Astrocyte of the hippocampus (primary cell): ENCODE measurements around the gene C16orf86.
"Not testable (repeated sequence)": the region's sequence is repeated elsewhere in the genome, so short reads cannot be mapped to it uniquely, and the experiment has no call there.

Experiments used
- DNase-seq: peaks from one replicate; pipeline ENCODE4 v3.0.0; 2011; ENCODE audit warnings: low read depth, low spot score

Gene C16orf86

DNA sequence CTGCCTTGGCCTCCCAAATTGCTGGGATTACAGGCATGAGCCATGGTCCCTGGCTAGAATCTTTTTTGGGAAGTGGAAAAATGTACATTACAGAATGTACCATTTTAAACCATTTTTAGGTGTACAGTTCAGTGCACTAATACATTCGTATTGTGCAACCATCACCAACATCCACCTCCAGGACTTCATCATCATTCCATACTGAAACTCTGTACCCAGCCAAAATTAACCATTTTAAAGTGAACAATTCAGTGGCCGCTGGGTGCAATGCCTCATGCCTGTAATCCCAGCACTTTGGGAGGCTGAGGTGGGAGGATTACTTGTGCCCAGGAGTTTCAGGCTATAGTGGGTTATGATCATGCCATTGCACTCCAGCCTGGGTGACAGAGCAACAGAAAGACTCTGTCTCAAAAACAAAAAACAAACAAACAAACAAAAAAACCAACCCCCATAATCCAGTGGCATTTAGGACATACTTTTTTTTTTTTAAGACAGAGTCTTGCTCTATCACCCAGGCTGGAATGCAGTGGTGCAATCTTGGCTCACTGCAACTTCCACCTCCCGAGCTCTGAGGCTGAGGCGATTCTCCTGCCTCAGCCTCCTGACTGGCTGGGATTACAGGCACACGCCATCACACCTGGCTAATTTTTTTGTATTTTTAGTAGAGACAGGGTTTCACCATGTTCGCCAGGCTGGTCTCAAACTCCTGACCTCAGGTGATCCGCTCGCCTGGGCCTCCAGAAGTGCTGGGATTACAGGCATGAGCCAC is 27.1 kb downstream of the C16orf86 start:
- DNase-seq: not testable (repeated sequence)

DNA sequence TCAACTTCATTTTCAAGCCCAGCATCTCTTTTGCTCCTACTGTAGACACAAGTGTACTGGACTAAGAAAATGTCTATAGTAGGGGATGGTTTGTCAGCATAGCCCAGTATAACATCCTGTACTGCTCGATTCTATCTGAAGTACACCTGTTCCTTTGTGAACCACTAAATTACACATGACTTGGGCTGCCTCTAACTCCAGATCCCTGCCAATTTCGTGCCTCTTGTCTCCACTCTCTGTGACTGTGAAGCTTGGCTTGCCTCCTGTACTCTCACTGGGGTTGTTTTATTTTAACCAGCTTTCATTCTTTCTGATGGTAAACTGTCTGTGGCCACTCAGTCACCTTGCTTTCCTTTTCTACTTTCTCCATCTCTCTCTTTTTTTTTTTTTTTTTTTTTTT is 28.0 kb downstream of the C16orf86 start:
- no peak for DNase-seq

DNA sequence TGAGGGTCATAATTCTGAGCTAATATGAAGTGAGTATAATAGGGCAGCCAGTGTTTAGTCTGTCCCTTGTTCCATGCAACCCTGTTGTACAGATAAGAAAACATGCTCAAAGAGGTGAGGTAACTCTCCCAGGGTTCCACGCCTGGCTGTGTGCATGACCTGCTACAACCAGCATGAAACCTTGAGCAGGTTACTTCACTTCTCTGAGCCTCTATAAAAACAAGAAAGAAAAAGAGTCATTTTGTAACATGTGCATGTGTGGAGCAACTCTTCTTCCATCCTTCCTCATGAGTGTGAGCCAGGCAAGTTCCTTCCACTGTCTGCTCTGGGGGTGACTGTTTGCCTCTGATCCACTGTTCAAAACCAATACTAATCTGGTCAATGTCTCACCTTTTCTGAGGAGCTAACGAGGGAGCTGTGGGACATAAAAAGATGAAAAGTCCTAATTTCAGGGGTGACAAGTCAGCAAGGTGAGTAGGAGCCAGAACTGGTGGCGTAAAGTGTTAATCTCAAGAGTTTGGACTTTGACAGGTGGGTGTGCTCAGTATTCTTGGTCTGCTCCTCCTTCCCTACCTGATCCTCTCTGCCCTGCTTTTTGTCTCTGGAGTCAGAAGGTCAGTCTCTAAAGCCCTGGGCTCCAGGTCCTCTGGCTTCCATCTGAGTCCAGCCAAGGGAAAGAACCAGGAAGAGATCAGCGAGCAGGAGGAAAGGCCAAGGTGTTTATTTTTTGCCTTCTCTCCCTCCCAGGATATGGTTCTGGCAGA is 31.0 kb downstream of the C16orf86 start:
- DNase-seq: no peak

- no peak for DNase-seq
Observed at GRCh38 chr16:67699265-67699664, 32.7 kb downstream of the C16orf86 start.

GRCh38 chr16:67701420-67701819 is 34.8 kb downstream of the C16orf86 start:
- no peak for DNase-seq

- DNase-seq: no peak
Observed at GRCh38 chr16:67702130-67702529, 35.5 kb downstream of the C16orf86 start.

DNA sequence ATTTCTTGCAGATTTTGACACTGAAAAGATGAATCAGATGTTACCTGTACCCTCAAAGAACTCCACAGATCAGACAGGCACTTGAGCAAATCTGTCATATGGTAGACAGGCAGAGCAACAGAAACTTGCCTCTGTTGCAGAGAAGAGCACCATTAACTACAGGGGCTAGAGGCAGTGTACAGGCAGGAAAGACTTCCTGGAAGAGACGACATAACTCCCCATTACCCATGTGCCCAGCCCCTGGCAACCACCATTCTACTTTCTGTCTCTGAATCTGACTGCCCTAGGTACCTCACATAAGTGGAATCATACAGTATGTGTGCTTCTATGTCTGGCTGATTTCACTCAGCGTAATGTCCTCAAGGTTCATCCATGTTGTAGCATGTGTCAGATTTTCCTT is 37.0 kb downstream of the C16orf86 start:
- no peak for DNase-seq

GRCh38 chr16:67704110-67704509 is 37.5 kb downstream of the C16orf86 start:
- DNase-seq: no peak

DNA sequence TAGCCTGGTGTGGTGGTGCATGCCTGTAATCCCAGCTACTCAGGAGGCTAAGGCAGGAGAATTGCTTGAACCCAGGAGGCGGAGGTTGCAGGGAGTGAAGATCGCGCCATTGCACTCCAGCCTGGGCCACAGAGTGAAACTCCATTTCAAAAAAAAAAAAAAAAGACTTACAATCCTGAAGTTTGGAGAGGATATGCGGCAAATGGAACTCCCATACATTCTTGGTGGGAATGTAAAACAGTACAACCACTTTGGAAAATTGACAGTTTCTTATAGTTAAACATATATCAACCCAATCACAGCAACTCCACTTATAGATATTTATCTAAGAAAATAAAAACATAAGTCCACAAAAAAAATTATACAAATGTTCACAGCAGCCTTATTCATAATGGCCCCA is 40.6 kb downstream of the C16orf86 start:
- no peak for DNase-seq

DNA sequence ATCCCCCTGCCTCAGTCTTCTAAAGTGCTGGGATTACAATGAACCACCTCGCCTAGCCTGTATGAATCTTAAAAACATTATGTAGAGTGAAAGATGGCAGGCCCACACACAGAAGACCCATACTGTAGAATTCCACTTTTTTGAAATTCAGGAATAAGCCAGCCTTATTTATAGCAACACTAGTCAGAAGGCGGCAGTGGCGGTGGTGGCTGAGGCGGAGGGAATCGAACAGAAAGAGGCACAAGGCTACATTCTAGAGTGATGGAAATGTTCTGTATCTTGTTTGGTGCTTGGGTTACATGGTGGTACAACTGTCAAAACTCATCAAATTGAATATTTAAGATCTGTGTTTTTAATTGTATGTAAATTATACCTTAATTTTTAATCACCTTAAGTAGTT is 41.2 kb downstream of the C16orf86 start:
- DNase-seq: no peak

- DNase-seq: no peak
Observed at GRCh38 chr16:67708368-67708771, 41.8 kb downstream of the C16orf86 start.

- no peak for DNase-seq
Observed at GRCh38 chr16:67709050-67709449, 42.4 kb downstream of the C16orf86 start.

- DNase-seq: no peak
Observed at GRCh38 chr16:67710607-67711006, 44.0 kb downstream of the C16orf86 start.

DNA sequence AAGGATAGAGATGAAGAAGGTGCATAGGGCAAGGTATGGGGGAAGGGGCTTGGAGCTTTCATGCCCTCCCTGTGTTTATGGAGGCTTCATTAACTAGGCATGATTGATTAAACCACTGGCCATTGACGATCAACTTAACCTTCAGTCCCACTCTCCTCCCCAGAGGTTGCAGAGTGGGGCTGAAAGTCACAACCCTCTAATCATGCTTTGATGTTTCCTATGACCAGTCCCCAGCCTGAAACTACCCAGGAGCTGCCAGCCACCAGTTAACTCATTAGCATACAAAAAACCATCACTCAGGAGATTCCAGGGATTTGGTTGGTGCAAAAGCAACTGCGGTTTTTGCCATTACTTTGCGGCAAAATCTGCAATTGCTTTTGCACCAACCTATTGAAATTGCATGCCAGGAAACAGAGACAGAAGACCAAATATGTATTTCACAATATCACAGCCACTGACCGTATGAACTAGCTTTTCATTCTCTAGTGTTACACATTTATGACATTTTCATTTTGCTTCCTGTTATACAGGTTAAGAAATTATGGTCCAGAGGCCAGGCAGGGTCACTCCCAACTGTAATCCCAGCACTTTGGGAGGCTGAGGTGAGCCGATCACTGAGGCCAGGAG is 47.1 kb downstream of the C16orf86 start:
- no peak for DNase-seq

- no peak for DNase-seq
Observed at GRCh38 chr16:67714522-67714921, 47.9 kb downstream of the C16orf86 start.

DNA sequence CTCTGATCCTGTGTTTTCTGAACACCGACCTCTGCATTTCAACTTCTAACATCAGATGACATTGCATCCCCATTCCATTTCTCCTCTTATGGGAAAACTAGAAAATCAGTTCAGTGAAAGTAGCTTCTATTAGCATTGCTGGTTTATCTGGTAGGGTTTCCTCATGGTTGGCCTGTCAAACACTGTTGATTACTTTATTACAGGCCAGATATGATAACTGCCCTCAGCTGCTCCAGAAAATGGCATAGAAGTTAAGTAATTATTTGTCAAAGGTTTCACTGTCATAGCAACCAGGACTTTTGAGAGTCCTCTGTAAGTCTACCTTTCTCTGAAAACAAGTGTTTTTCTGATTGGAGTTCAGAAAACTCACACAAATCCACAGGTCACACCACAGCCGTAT is 49.5 kb downstream of the C16orf86 start:
- no peak for DNase-seq
